Stimulated activated naive CD4-positive, alpha-beta T cell (primary cell): ENCODE data around the gene CSRP2.

Experiments
- DNase-seq, 6 experiments: peaks; one replicate each; lab custom pipeline; 2025; lab: John Stamatoyannopoulos, UW

CSRP2 gene

GRCh38 chr12:76878899-76879709 lies at the start of gene CSRP2:
CSRP2 (minus strand) TSS chr12:76879019; CDS start chr12:76866260, 12,759 bp downstream.
- peak in 5 of 6 experiments; percentile 24 to 61 (median 39) for DNase-seq

GRCh38 chr12:76927170-76927784 lies 48.5 kb upstream of the CSRP2 start:
- DNase-seq, result peak in 1 of 6 experiments; percentile 2

- no peak for DNase-seq
Measured at GRCh38 chr12:76925135-76925534, 46.3 kb upstream of the CSRP2 start.

GRCh38 chr12:76922866-76923265 lies 44.0 kb upstream of the CSRP2 start:
- no peak for DNase-seq

- no peak for DNase-seq
Measured at GRCh38 chr12:76921891-76922664, 43.3 kb upstream of the CSRP2 start.

- DNase-seq, result no peak
Measured at GRCh38 chr12:76921100-76921471, 42.3 kb upstream of the CSRP2 start.

GRCh38 chr12:76920172-76921099 lies 41.6 kb upstream of the CSRP2 start:
- no peak for DNase-seq

GRCh38 chr12:76919383-76920171 lies 40.8 kb upstream of the CSRP2 start:
- no peak for DNase-seq

- no peak for DNase-seq
Measured at GRCh38 chr12:76916170-76916540, 37.3 kb upstream of the CSRP2 start.

GRCh38 chr12:76915361-76916169 lies 36.7 kb upstream of the CSRP2 start:
- no peak for DNase-seq

GRCh38 chr12:76914102-76914859 lies 35.5 kb upstream of the CSRP2 start:
- DNase-seq, result no peak

GRCh38 chr12:76909290-76909689 lies 30.5 kb upstream of the CSRP2 start:
- DNase-seq, result no peak

GRCh38 chr12:76908303-76909017 lies 29.6 kb upstream of the CSRP2 start:
- no peak for DNase-seq

- DNase-seq, result peak in 2 of 6 experiments; percentile 5 to 16
Measured at GRCh38 chr12:76901628-76902380, 23.0 kb upstream of the CSRP2 start.

- no peak for DNase-seq
Measured at GRCh38 chr12:76899522-76899921, 20.7 kb upstream of the CSRP2 start.

- no peak for DNase-seq
Measured at GRCh38 chr12:76898442-76898841, 19.6 kb upstream of the CSRP2 start.

- DNase-seq, result no peak
Measured at GRCh38 chr12:76896274-76896673, 17.5 kb upstream of the CSRP2 start.

GRCh38 chr12:76895796-76896195 lies 17.0 kb upstream of the CSRP2 start:
- no peak for DNase-seq
